CD4-positive, alpha-beta memory T cell (primary cell): ENCODE data around the gene TEKT3. TPM values are rescaled to one million over a fixed set of nuclear protein-coding genes. Genes with fewer than 3 reads are reported as not detected.

Experiments used
- CTCF ChIA-PET: fragments of 350-600 bp; sonication (Branson Sonifier 250); formaldehyde crosslinking; loops from one replicate; lab custom pipeline; 2021; ENCODE audit warnings: inconsistent platforms; ENCODE audit not compliant: partially characterized antibody; lab: Charles Lee
- POLR2A ChIA-PET: fragments of 350-600 bp; sonication (Branson Sonifier 250); formaldehyde crosslinking; loops from one replicate; lab custom pipeline; 2021; ENCODE audit not compliant: partially characterized antibody; lab: Charles Lee
- DNase-seq, 5 donors: peaks; one replicate each; pipeline versions ENCODE4 v3.0.0 to v3.0.0-alpha.2; 2020 to 2022; ENCODE audit warnings: mixed read lengths in 1 of 5
- H3K27ac ChIP-seq: one replicate; pipeline ENCODE4 v1.7.0; 2013; ENCODE audit warnings: low read depth, low read length
- H3K27me3 ChIP-seq: 2 replicates; pipeline ENCODE4 v1.7.0; 2013; ENCODE audit warnings: mild to moderate bottlenecking, low read length, moderate library complexity; ENCODE audit not compliant: insufficient read depth
- H3K36me3 ChIP-seq: 2 replicates; pipeline ENCODE4 v1.7.0; 2013; ENCODE audit warnings: mild to moderate bottlenecking, low read length, moderate library complexity; ENCODE audit not compliant: insufficient read depth
- H3K4me1 ChIP-seq: 2 replicates; pipeline ENCODE4 v1.7.0; 2013; ENCODE audit warnings: mild to moderate bottlenecking, low read length, moderate library complexity; ENCODE audit not compliant: insufficient read depth
- H3K4me3 ChIP-seq, 2 donors: one replicate each; pipeline ENCODE4 v1.7.0; 2013; ENCODE audit warnings: low read length in 2 of 2, mild to moderate bottlenecking in 1 of 2
- H3K9me3 ChIP-seq, 2 donors: one replicate each; pipeline ENCODE4 v1.7.0; 2013; ENCODE audit warnings: low read length in 2 of 2, control low read depth in 1 of 2; ENCODE audit not compliant: control insufficient read depth in 1 of 2
- H3K27ac Mint-ChIP-seq, 7 donors: one replicate each; pipeline ENCODE4 v1.8.0; 2020 to 2021; ENCODE audit warnings: mixed read lengths in 7 of 7, mild to moderate bottlenecking in 6 of 7, inconsistent platforms in 3 of 7, moderate library complexity in 3 of 7
- H3K27me3 Mint-ChIP-seq, 2 donors: one replicate each; pipeline ENCODE4 v1.8.0; 2020 to 2021; ENCODE audit warnings: mixed read lengths in 2 of 2
- H3K36me3 Mint-ChIP-seq, 2 donors: one replicate each; pipeline ENCODE4 v1.8.0; 2020 to 2021; ENCODE audit warnings: mixed read lengths in 2 of 2, inconsistent platforms in 1 of 2, mild to moderate bottlenecking in 1 of 2
- H3K4me1 Mint-ChIP-seq, 4 donors: one replicate each; pipeline ENCODE4 v1.8.0; 2020 to 2021; ENCODE audit warnings: mixed read lengths in 4 of 4, mild to moderate bottlenecking in 1 of 4
- H3K4me3 Mint-ChIP-seq, 8 donors: one replicate each; pipeline ENCODE4 v1.8.0; 2020 to 2021; ENCODE audit warnings: mixed read lengths in 8 of 8, mild to moderate bottlenecking in 7 of 8, moderate library complexity in 6 of 8, inconsistent platforms in 3 of 8
- H3K9me3 Mint-ChIP-seq, 8 donors: one replicate each; pipeline ENCODE4 v1.8.0; 2020 to 2021; ENCODE audit warnings: mixed read lengths in 8 of 8, mild to moderate bottlenecking in 5 of 8, inconsistent platforms in 3 of 8, moderate library complexity in 1 of 8
- intact Hi-C: fragments of 100-400 bp; cut with micrococcal nuclease; formaldehyde crosslinking; loops from one replicate; pipeline ENCODE4 v1.15.1; 2023
- polyA plus RNA-seq, 2 donors: library from polyadenylated mRNA; unstranded; fragments of 300-500 nt; fragmentation: Illumina TruSeq; gene quantifications; one replicate each; pipeline ENCODE4 v1.2.3, GENCODE V29; 2021
- total RNA-seq, 2 experiments: library from RNA; stranded (reverse); gene quantifications; one replicate each; pipeline ENCODE4 v1.2.3, GENCODE V29; 2021

Gene TEKT3
- total and polyA plus RNA-seq, 4 experiments from 2014 or later, result 0.42 to 0.76 TPM; not detected in 2

- intact Hi-C loops, result no loop called here
- peaks cover 0 to 8% (median 5%) of the 10 kb centered on the region in 4 donors for H3K4me1 Mint-ChIP-seq
- CTCF ChIA-PET, result interaction anchor here (1.7 kb wide), 1 partner anchor 8 kb away, joined by 7 read pairs; no protein-coding TSS in a partner anchor
- H3K36me3 ChIP-seq, result no peaks in the 10 kb centered on the region
- peaks cover 1% of the 10 kb centered on the region for H3K4me1 ChIP-seq
- peaks cover 4% of the 10 kb centered on the region for H3K27me3 ChIP-seq
- peaks cover 37 to 42% of the 10 kb centered on the region in 2 donors for H3K27me3 Mint-ChIP-seq
- H3K4me3 Mint-ChIP-seq, result no peak overlapping the region
- H3K9me3 Mint-ChIP-seq, result no peaks in the 10 kb centered on the region
- POLR2A ChIA-PET, result no interaction called here
- no peak overlapping the region for H3K27ac ChIP-seq
- DNase-seq, result no peak
- no peaks in the 10 kb centered on the region for H3K9me3 ChIP-seq
- no peaks in the 10 kb centered on the region for H3K36me3 Mint-ChIP-seq
- H3K27ac Mint-ChIP-seq, result no peak overlapping the region
- H3K4me3 ChIP-seq, result no peak overlapping the region
Observed at GRCh38 chr17:15266325-15267125, 74.9 kb downstream of the TEKT3 start.

DNA sequence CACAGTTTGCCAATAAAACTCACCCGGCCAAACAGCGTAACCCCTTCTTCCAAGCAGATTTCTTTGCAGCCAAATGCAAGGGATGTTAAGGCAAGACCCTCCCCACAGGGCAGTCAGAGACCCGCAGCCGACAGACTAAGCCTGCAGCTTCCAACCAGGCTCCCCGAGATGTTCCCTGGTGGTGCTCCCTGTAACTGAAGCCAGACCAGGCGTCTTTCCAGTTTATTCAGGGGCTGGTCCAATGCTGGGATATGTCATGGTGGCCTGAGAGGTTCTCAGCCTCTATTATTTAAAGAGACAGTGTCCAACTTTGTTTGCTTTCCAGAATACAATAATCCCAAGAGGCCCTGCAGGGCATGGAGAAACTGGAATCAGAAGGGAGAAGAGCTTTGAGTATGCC is 76.3 kb downstream of the TEKT3 start, which contains the start of gene PMP22:
Gene PMP22, minus strand, starts transcription at position 196 of the 400 bp plus-strand sequence. CDS start 4,599 bp downstream, outside the sequence.
- CTCF ChIA-PET, result no interaction called here
- Mint-ChIP-seq H3K4me3 (no peak within 1 kb of the TSS), H3K36me3 (no peaks in the 10 kb centered on the region), H3K27ac (no peak within 1 kb of the TSS), H3K27me3 (peaks cover 42 to 43% of the 10 kb centered on the region in 2 donors), H3K4me1 (peaks cover 4 to 18% (median 7%) of the 10 kb centered on the region in 4 donors), H3K9me3 (no peaks in the 10 kb centered on the region)
- no peaks in the 10 kb centered on the region for H3K36me3 ChIP-seq
- POLR2A ChIA-PET, result no interaction called here
- H3K9me3 ChIP-seq, result no peaks in the 10 kb centered on the region
- H3K4me1 ChIP-seq, result peaks cover 15% of the 10 kb centered on the region
- H3K27me3 ChIP-seq, result peaks cover 10% of the 10 kb centered on the region
- H3K27ac ChIP-seq, result no peak within 1 kb of the TSS
- intact Hi-C loops, result no loop called here
- no peak for DNase-seq
- no peak within 1 kb of the TSS for H3K4me3 ChIP-seq

DNA sequence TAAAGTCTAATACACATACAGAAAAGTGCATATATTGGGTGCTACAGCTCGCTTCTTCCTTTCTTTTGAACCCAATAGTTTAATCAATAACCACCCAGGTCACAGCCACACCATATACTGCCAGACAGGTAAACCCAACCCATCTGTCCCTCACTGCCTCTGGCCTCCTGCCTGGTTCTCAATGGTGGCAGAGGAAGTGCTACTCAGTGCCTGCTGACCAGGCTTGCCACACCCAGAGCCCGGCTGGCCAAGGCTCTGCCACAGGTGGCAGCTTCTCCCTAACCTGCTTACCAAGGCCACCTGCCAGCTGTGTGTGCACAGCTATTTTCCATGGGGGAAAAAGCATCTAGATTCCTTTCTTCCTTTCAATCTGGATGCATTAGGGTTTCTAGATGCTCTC is 76.9 kb downstream of the TEKT3 start:
- peaks cover 5 to 20% (median 7%) of the 10 kb centered on the region in 4 donors for H3K4me1 Mint-ChIP-seq
- no peak overlapping the region for H3K27ac ChIP-seq
- no peaks in the 10 kb centered on the region for H3K36me3 ChIP-seq
- H3K36me3 Mint-ChIP-seq, result no peaks in the 10 kb centered on the region
- H3K4me3 Mint-ChIP-seq, result no peak overlapping the region
- H3K9me3 Mint-ChIP-seq, result no peaks in the 10 kb centered on the region
- no peak overlapping the region for H3K27ac Mint-ChIP-seq
- ChIA-PET POLR2A (no interaction called here), CTCF (no interaction called here)
- no peaks in the 10 kb centered on the region for H3K9me3 ChIP-seq
- intact Hi-C loops, result no loop called here
- H3K4me3 ChIP-seq, result no peak overlapping the region
- no peak for DNase-seq
- H3K27me3 Mint-ChIP-seq, result peaks cover 42 to 44% of the 10 kb centered on the region in 2 donors
- peaks cover 10% of the 10 kb centered on the region for H3K27me3 ChIP-seq
- peaks cover 15% of the 10 kb centered on the region for H3K4me1 ChIP-seq

DNA sequence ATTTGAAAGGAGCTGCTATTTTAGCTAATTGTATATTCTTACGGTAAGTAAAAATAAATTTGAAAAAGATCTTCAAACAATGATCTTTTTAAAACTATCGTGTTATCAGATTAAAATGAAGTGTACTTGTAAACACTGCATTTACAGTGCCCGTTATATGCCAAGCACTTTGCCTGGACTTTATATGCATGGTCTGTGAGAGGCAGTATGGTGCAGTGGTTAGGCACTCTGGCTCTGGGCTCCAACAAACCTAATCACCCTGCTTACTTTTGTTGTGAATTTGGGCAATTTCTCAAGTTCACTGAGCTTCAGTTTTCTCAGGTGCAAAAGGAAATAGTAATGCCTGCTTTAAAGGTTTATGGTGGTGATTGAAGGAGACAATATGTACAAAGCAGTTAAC is 77.7 kb downstream of the TEKT3 start:
- peaks cover 10% of the 10 kb centered on the region for H3K27me3 ChIP-seq
- H3K9me3 Mint-ChIP-seq, result no peaks in the 10 kb centered on the region
- no peaks in the 10 kb centered on the region for H3K36me3 ChIP-seq
- peaks cover 46 to 47% of the 10 kb centered on the region in 2 donors for H3K27me3 Mint-ChIP-seq
- H3K4me3 Mint-ChIP-seq, result no peak overlapping the region
- ChIA-PET CTCF (interaction anchor here (1.5 kb wide), 1 partner anchor 239 kb away, joined by 4 read pairs; no protein-coding TSS in a partner anchor), POLR2A (no interaction called here)
- no peak for DNase-seq
- no peak overlapping the region for H3K4me3 ChIP-seq
- no peaks in the 10 kb centered on the region for H3K9me3 ChIP-seq
- H3K36me3 Mint-ChIP-seq, result no peaks in the 10 kb centered on the region
- intact Hi-C loops, result no loop called here
- peaks cover 15% of the 10 kb centered on the region for H3K4me1 ChIP-seq
- H3K4me1 Mint-ChIP-seq, result peaks cover 6 to 20% (median 9%) of the 10 kb centered on the region in 4 donors
- no peak overlapping the region for H3K27ac Mint-ChIP-seq
- H3K27ac ChIP-seq, result no peak overlapping the region

DNA sequence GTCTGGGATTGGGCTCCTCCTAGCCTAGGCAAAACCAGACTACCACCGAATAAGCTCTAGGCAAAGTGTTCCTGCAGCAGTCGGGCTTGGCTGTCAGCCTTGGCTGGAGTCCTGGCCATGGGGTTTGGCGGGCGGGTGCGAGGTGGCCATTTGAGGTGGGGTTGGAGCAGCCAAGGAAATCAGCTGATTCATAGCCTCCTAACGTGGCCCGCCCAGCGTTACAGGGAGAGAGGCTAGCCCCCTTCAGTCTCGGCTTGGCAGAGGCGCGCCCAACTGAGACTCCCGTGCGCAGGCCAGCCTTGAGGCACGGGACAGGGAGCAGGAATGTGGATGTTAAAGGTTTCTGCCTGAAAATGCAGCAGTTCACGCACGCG is 78.2 kb downstream of the TEKT3 start:
- no peak overlapping the region for H3K4me3 Mint-ChIP-seq
- no peaks in the 10 kb centered on the region for H3K9me3 Mint-ChIP-seq
- no peak for DNase-seq
- POLR2A ChIA-PET, result no interaction called here
- no peak overlapping the region for H3K27ac ChIP-seq
- no peak overlapping the region for H3K27ac Mint-ChIP-seq
- peaks cover 10% of the 10 kb centered on the region for H3K27me3 ChIP-seq
- H3K4me1 ChIP-seq, result peaks cover 15% of the 10 kb centered on the region
- H3K36me3 ChIP-seq, result no peaks in the 10 kb centered on the region
- CTCF ChIA-PET, result interaction anchor here (1.5 kb wide), 1 partner anchor 240 kb away, joined by 4 read pairs; no protein-coding TSS in a partner anchor
- H3K36me3 Mint-ChIP-seq, result no peaks in the 10 kb centered on the region
- H3K27me3 Mint-ChIP-seq, result peaks cover 48 to 49% of the 10 kb centered on the region in 2 donors
- intact Hi-C loops, result no loop called here
- H3K9me3 ChIP-seq, result no peaks in the 10 kb centered on the region
- H3K4me3 ChIP-seq, result no peak overlapping the region
- peaks cover 6 to 20% (median 9%) of the 10 kb centered on the region in 4 donors for H3K4me1 Mint-ChIP-seq

DNA sequence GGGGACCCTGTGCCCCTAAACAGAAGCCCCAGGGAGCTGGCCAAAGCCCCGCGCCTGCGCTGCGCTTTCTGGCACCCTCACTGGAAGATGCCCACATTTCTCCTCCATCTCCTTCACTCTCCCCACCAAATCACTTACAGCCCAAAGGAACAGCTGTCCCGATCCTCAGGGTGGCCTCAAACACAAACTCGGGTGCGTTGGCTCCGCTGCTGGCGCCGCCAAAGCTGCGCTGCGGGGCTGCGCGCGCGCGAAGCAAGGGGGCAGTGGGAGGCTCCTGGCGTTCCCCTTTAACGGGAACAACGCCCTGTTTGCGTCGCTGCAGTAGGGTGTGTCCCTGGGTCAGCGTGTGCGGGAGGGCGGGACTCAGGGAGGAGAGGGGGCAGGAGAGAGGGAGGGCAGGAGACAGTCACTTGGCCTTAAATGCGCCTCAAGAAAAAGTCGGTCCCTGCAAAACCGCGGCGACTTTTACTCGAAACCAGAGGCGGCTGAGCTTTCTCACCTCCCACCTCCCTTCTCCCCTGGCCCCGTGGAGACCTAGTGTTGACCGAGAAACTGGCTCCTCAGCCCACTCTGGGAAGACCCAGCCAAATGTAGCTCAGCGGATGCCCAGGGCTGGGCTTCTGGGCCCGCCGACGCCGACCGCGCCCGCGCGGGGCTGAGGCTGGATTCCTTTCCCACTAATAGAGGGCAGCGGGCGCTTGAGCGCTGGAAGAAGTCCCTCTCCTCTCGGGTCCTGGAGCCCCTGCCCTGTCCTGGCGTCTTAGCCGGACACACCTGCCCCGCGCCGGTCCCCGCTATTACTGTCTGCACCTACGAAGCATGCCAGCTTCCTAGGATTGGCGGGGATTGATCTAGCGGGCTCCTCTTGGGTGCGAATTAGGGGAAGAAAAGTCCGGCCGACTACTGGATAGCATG is 78.8 kb downstream of the TEKT3 start:
- H3K4me1 Mint-ChIP-seq, result peaks cover 6 to 20% (median 9%) of the 10 kb centered on the region in 4 donors
- ChIA-PET CTCF (interaction anchor here (1.5 kb wide), 1 partner anchor 241 kb away, joined by 4 read pairs; no protein-coding TSS in a partner anchor), POLR2A (no interaction called here)
- H3K9me3 ChIP-seq, result no peaks in the 10 kb centered on the region
- no peak overlapping the region for H3K4me3 ChIP-seq
- H3K27me3 ChIP-seq, result peaks cover 10% of the 10 kb centered on the region
- H3K36me3 ChIP-seq, result no peaks in the 10 kb centered on the region
- intact Hi-C loops, result no loop called here
- H3K27me3 Mint-ChIP-seq, result peaks cover 45 to 49% of the 10 kb centered on the region in 2 donors
- H3K27ac Mint-ChIP-seq, result no peak overlapping the region
- peaks cover 16% of the 10 kb centered on the region for H3K4me1 ChIP-seq
- DNase-seq, result no peak
- H3K36me3 Mint-ChIP-seq, result no peaks in the 10 kb centered on the region
- H3K4me3 Mint-ChIP-seq, result peak overlapping the region in 5 of 8 donors; percentile 9 to 62 (median 55)
- no peaks in the 10 kb centered on the region for H3K9me3 Mint-ChIP-seq
- H3K27ac ChIP-seq, result no peak overlapping the region
